ENCODE measurements around the gene ME3.

ME3 gene

DNA sequence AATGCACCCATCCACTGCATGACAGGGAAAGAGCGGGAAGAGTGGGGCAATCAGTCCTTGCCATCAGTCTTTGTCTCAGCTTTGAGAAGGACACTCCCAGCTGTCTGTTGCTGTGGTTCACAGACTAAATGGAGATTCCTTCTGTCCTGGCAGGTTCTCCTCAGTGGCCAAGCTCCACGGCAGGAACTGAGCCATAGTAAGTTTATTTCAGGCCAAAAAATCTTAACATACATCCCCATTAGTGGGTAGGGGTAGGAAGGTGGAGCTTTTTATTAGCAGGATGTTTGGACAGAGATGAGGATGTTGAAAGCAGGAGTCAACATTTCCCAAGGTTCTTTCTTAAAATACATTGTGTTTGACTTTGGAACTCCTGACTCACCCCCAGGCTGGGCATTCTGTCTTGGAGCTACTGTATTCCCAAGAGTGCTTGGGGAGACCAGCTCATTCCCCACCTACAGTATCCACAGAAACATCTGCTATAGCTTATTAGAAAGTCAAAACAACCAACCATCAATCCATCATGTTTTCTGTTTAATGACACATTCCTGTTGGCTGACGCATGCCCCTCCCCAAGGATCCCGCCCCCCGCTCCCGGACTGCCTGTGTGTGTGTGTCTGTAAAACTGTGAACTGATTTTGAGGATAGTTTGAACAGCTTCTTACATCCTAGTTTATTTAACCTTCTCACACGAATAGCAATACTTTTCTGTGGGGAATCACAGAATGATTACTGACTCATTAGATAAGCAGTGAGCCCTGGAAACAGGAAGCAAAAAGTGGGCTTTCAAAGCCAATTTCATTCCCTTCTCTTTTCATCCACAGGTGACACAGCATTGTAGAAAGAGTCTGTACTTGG, 188.2 kb downstream of the ME3 start:
- no peak for DNase-seq
- Histone ChIP-seq H3K79me2 (ENCODE audit: control insufficient read depth, insufficient read depth, low read length) (no peaks in the 10 kb centered on the region), H3K9ac (ENCODE audit: low read length) (no peak overlapping the region), H2BK5ac (ENCODE audit: low read length) (no peak overlapping the region), H4K8ac (ENCODE audit: low read depth, low read length) (no peak overlapping the region), H2BK120ac (ENCODE audit: low read depth, low read length) (no peak overlapping the region), H3K18ac (ENCODE audit: low read length) (no peak overlapping the region), H3K27ac (ENCODE audit: low read depth, low read length) (no peak overlapping the region), H3K4me2 (ENCODE audit: low read length) (no peak overlapping the region), H3K36me3 (ENCODE audit: control insufficient read depth, insufficient read depth, low read length) (no peaks in the 10 kb centered on the region), H3K4me1 (ENCODE audit: control insufficient read depth, low read depth, low read length) (peaks cover 3% of the 10 kb centered on the region), H3K79me1 (ENCODE audit: low read length) (no peaks in the 10 kb centered on the region), H3K4me3 (ENCODE audit: low read length) (no peak overlapping the region), H2AK5ac (ENCODE audit: low read length) (no peak overlapping the region), H3K27me3 (ENCODE audit: insufficient read depth, low read length, poor library complexity) (no peaks in the 10 kb centered on the region), H2BK15ac (replicated peaks; ENCODE audit: low read depth) (no peak overlapping the region), H3K23ac (ENCODE audit: low read length) (no peak overlapping the region), H3K56ac (ENCODE audit: low read length) (no peak overlapping the region), H3K4ac (ENCODE audit: low read depth, low read length) (no peak overlapping the region), H4K5ac (ENCODE audit: low read length) (no peak overlapping the region)
- WGBS (ENCODE audit: extremely low coverage, insufficient coverage, low lambda C conversion rate): no CpG with 5 or more reads among the region's 7 CpGs

DNA sequence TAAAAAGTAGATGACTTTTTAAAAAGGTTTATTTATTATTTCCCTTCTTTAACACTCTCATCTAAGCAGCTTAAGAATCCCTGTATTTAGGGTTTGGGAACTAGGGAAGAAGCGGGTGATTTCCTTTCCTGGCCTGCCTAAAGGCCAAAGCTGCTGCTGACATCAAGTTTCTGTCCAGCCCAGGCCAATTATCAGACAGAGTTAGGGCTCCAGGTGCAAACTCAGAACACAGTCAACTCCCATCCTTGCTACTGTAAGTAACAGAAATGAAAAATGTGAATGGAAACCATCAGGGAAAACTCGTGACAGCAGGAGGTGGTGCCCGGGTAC, 188.8 kb downstream of the ME3 start:
- Histone ChIP-seq H2BK15ac (replicated peaks; ENCODE audit: low read depth) (no peak overlapping the region), H3K4me3 (ENCODE audit: low read length) (no peak overlapping the region), H2AK5ac (ENCODE audit: low read length) (no peak overlapping the region), H3K18ac (ENCODE audit: low read length) (no peak overlapping the region), H3K79me2 (ENCODE audit: control insufficient read depth, insufficient read depth, low read length) (no peaks in the 10 kb centered on the region), H4K5ac (ENCODE audit: low read length) (no peak overlapping the region), H3K4ac (ENCODE audit: low read depth, low read length) (no peak overlapping the region), H2BK120ac (ENCODE audit: low read depth, low read length) (no peak overlapping the region), H3K36me3 (ENCODE audit: control insufficient read depth, insufficient read depth, low read length) (no peaks in the 10 kb centered on the region), H3K4me2 (ENCODE audit: low read length) (no peak overlapping the region), H2BK5ac (ENCODE audit: low read length) (no peak overlapping the region), H3K23ac (ENCODE audit: low read length) (no peak overlapping the region), H3K4me1 (ENCODE audit: control insufficient read depth, low read depth, low read length) (peaks cover 3% of the 10 kb centered on the region), H3K79me1 (ENCODE audit: low read length) (no peaks in the 10 kb centered on the region), H3K9ac (ENCODE audit: low read length) (no peak overlapping the region), H3K27ac (ENCODE audit: low read depth, low read length) (no peak overlapping the region), H4K8ac (ENCODE audit: low read depth, low read length) (no peak overlapping the region), H3K27me3 (ENCODE audit: insufficient read depth, low read length, poor library complexity) (no peaks in the 10 kb centered on the region), H3K56ac (ENCODE audit: low read length) (no peak overlapping the region)
- no CpG with 5 or more reads among the region's 3 CpGs for WGBS (ENCODE audit: extremely low coverage, insufficient coverage, low lambda C conversion rate)
- no peak for DNase-seq

DNA sequence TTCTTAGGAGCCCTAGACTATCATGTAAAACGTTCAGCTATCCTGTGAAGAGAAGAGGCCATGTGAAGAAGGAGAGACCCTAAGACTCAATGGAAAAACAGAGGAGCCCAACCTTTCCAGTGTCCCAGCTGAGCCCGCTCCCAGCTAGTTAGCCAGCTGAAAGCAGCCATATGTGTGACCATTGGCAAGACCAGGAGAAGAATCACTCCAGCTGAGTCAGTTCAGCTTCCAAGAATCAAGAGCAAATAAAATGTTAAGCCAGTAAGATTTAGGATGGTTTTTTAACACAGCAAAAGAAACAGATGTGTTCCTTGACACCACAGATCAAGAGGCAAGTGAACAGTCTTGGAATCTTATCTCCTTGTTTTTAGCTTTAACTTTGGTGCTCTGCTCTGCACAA, 189.7 kb downstream of the ME3 start:
- Histone ChIP-seq H3K27me3 (ENCODE audit: insufficient read depth, low read length, poor library complexity) (no peaks in the 10 kb centered on the region), H3K18ac (ENCODE audit: low read length) (no peak overlapping the region), H3K27ac (ENCODE audit: low read depth, low read length) (no peak overlapping the region), H3K23ac (ENCODE audit: low read length) (no peak overlapping the region), H2BK15ac (replicated peaks; ENCODE audit: low read depth) (no peak overlapping the region), H3K79me1 (ENCODE audit: low read length) (no peaks in the 10 kb centered on the region), H3K36me3 (ENCODE audit: control insufficient read depth, insufficient read depth, low read length) (no peaks in the 10 kb centered on the region), H3K4me1 (ENCODE audit: control insufficient read depth, low read depth, low read length) (peaks cover 7% of the 10 kb centered on the region), H4K5ac (ENCODE audit: low read length) (no peak overlapping the region), H3K4me2 (ENCODE audit: low read length) (no peak overlapping the region), H3K9ac (ENCODE audit: low read length) (no peak overlapping the region), H2BK5ac (ENCODE audit: low read length) (no peak overlapping the region), H3K79me2 (ENCODE audit: control insufficient read depth, insufficient read depth, low read length) (no peaks in the 10 kb centered on the region), H3K56ac (ENCODE audit: low read length) (no peak overlapping the region), H4K8ac (ENCODE audit: low read depth, low read length) (no peak overlapping the region), H2AK5ac (ENCODE audit: low read length) (no peak overlapping the region), H2BK120ac (ENCODE audit: low read depth, low read length) (no peak overlapping the region), H3K4me3 (ENCODE audit: low read length) (no peak overlapping the region), H3K4ac (ENCODE audit: low read depth, low read length) (no peak overlapping the region)
- WGBS (ENCODE audit: extremely low coverage, insufficient coverage, low lambda C conversion rate): no CpG with 5 or more reads among the region's 2 CpGs
- no peak for DNase-seq

DNA sequence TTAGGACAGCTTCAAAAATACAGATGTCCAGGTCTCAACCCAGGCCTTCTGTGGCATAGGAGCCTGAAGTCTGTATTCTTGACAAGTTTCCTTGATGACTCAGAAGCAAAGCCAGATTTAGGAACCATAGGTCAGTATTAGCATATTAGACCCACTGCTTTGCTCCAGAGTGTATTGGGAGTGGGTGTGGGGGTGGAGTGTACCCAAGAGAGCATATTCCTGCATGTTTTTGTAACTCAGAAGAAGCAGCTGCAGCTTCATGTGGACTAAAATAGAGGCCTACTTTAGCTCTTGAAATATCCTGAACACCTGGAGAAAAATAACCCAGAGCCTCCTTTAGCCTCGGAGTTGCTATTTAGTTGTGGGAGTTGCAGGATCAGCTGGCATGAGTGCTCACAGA, 191.0 kb downstream of the ME3 start:
- no peak overlapping the region for H3K4me2 ChIP-seq (ENCODE audit: low read length)
- H4K8ac ChIP-seq (ENCODE audit: low read depth, low read length): no peak overlapping the region
- no peak for DNase-seq
- H3K79me2 ChIP-seq (ENCODE audit: control insufficient read depth, insufficient read depth, low read length): no peaks in the 10 kb centered on the region
- no peak overlapping the region for H3K4ac ChIP-seq (ENCODE audit: low read depth, low read length)
- H2AK5ac ChIP-seq (ENCODE audit: low read length): no peak overlapping the region
- H3K36me3 ChIP-seq (ENCODE audit: control insufficient read depth, insufficient read depth, low read length): no peaks in the 10 kb centered on the region
- no peak overlapping the region for H2BK5ac ChIP-seq (ENCODE audit: low read length)
- no peaks in the 10 kb centered on the region for H3K27me3 ChIP-seq (ENCODE audit: insufficient read depth, low read length, poor library complexity)
- no peak overlapping the region for H4K5ac ChIP-seq (ENCODE audit: low read length)
- H3K18ac ChIP-seq (ENCODE audit: low read length): no peak overlapping the region
- no peak overlapping the region for H3K4me3 ChIP-seq (ENCODE audit: low read length)
- H3K4me1 ChIP-seq (ENCODE audit: control insufficient read depth, low read depth, low read length): peaks cover 5% of the 10 kb centered on the region
- H3K79me1 ChIP-seq (ENCODE audit: low read length): no peaks in the 10 kb centered on the region
- H3K9ac ChIP-seq (ENCODE audit: low read length): no peak overlapping the region
- WGBS (ENCODE audit: extremely low coverage, insufficient coverage, low lambda C conversion rate): no CpG with 5 or more reads among the region's 1 CpG
- no peak overlapping the region for H3K27ac ChIP-seq (ENCODE audit: low read depth, low read length)
- no peak overlapping the region for H2BK120ac ChIP-seq (ENCODE audit: low read depth, low read length)
- H3K23ac ChIP-seq (ENCODE audit: low read length): no peak overlapping the region
- no peak overlapping the region for H2BK15ac ChIP-seq (replicated peaks; ENCODE audit: low read depth)
- H3K56ac ChIP-seq (ENCODE audit: low read length): no peak overlapping the region

DNA sequence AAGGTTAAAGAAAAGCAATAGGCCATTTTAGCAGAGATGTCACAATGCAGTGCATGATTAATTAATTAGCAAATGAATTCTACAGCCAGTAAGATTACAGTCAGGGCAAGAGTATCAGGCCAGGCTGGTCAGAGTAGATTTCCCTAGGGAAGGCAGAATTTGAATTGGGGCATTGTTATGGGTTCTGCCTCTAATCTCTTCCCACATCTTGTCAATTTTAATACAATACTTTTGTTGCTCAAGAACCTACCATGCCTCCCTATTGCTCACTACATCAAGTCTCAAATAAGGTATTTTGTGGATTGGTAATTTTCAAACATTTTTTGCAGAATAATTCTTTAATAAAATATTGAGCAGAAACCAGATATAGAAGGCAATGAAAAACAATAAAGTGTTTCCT, 194.1 kb downstream of the ME3 start:
- Histone ChIP-seq H3K9ac (ENCODE audit: low read length) (no peak overlapping the region), H2BK15ac (replicated peaks; ENCODE audit: low read depth) (no peak overlapping the region), H3K27me3 (ENCODE audit: insufficient read depth, low read length, poor library complexity) (no peaks in the 10 kb centered on the region), H3K56ac (ENCODE audit: low read length) (no peak overlapping the region), H4K8ac (ENCODE audit: low read depth, low read length) (no peak overlapping the region), H2BK120ac (ENCODE audit: low read depth, low read length) (no peak overlapping the region), H3K18ac (ENCODE audit: low read length) (no peak overlapping the region), H3K36me3 (ENCODE audit: control insufficient read depth, insufficient read depth, low read length) (no peaks in the 10 kb centered on the region), H3K4me3 (ENCODE audit: low read length) (no peak overlapping the region), H3K79me2 (ENCODE audit: control insufficient read depth, insufficient read depth, low read length) (no peaks in the 10 kb centered on the region), H3K4me1 (ENCODE audit: control insufficient read depth, low read depth, low read length) (peaks cover 5% of the 10 kb centered on the region), H3K4me2 (ENCODE audit: low read length) (no peak overlapping the region), H2AK5ac (ENCODE audit: low read length) (no peak overlapping the region), H3K27ac (ENCODE audit: low read depth, low read length) (no peak overlapping the region), H3K4ac (ENCODE audit: low read depth, low read length) (no peak overlapping the region), H3K23ac (ENCODE audit: low read length) (no peak overlapping the region), H3K79me1 (ENCODE audit: low read length) (no peaks in the 10 kb centered on the region), H4K5ac (ENCODE audit: low read length) (no peak overlapping the region), H2BK5ac (ENCODE audit: low read length) (no peak overlapping the region)
- no peak for DNase-seq

All from mesendoderm (in vitro differentiated cells).